Subcutaneous adipose tissue (tissue), 4 donors: ENCODE results near the gene NKD1. TPM values are rescaled to one million over a fixed set of nuclear protein-coding genes. Genes with fewer than 3 reads are reported as not detected.

Experiments
- total RNA-seq, 4 donors: library from RNA; depleted of rRNA; stranded (reverse); fragments of >200 nt; gene quantifications; one replicate each; pipeline ENCODE4 v1.1.0, GENCODE V29; 2016
- TF ChIP-seq, protein P1 (sequence below): fragments of 450-650 bp; IDR thresholded peaks from one replicate; pipeline ENCODE4 v1.5.1; 2016; ENCODE audit warnings: low read depth, mild to moderate bottlenecking, control low read depth, antibody characterized with exemption, moderate library complexity

The NKD1 gene
- total RNA-seq, 4 donors from 2014 or later: 0.68 to 2.9 (median 2.1) TPM

- TF ChIP-seq, protein P1, sequence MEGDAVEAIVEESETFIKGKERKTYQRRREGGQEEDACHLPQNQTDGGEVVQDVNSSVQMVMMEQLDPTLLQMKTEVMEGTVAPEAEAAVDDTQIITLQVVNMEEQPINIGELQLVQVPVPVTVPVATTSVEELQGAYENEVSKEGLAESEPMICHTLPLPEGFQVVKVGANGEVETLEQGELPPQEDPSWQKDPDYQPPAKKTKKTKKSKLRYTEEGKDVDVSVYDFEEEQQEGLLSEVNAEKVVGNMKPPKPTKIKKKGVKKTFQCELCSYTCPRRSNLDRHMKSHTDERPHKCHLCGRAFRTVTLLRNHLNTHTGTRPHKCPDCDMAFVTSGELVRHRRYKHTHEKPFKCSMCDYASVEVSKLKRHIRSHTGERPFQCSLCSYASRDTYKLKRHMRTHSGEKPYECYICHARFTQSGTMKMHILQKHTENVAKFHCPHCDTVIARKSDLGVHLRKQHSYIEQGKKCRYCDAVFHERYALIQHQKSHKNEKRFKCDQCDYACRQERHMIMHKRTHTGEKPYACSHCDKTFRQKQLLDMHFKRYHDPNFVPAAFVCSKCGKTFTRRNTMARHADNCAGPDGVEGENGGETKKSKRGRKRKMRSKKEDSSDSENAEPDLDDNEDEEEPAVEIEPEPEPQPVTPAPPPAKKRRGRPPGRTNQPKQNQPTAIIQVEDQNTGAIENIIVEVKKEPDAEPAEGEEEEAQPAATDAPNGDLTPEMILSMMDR: no peak
Measured at GRCh38 chr16:50696126-50696525, 147.9 kb downstream of the NKD1 start.

- TF ChIP-seq, protein P1: no peak
Measured at GRCh38 chr16:50696575-50697420, 148.6 kb downstream of the NKD1 start.

- TF ChIP-seq, protein P1: no peak
Measured at GRCh38 chr16:50697421-50697715, 149.2 kb downstream of the NKD1 start.

DNA sequence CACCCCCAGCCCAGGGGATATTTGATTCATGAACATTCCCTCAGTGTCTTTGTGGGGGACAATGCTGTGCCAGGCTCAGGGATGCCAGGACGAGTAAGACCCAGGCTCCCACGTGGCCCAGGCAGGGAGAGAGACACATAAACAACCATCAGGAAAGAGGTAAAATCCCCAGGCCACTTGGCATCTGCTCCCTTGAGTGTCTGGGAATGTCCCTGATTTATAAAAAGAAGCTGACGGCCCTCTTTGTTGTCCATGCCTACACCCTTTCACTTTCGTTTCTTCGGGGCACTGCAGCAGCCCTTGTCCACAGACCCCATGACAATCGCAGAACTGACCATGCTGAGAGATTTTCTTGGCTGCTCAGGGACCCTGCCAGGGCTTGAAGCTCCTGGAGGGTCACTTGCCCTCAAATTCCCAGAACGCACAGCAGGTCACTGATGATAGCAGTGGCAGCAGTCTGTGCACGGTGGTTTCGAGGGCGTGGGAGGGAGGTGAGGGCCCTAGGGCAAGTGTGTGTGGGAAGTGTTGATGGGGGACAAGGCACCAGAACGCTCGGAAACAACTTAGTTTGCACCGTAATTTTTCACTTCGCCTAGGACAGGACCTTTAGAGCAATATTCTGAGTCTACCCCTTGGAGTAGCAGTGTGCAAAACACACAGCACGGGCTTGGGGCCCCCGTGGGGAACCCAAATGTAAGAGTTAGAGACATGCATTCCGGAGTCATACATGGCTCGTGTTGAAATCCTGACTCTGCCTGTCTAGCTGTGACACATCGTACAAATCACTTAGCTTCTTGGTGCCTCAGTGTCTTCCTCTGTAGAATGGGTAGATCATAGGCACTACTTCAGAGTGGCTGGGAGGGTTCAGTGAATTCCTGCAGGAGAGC, 149.9 kb downstream of the NKD1 start:
- TF ChIP-seq, protein P1: no peak

Other genes with a start within 250 kb of the NKD1 start
- 10 to 100 TPM; 33.0 to 49.9 (median 40.5) TPM for gene BRD7, start 179.4 kb upstream of the NKD1 start, total RNA-seq
- 1 to 10 TPM; 3.0 to 8.5 (median 4.0) TPM for gene SNX20, start 132.9 kb downstream of the NKD1 start, total RNA-seq
- gene NOD2, start 145.2 kb downstream of the NKD1 start, total RNA-seq: 10 to 100 TPM in 1 of 4 donors, 1 to 10 TPM in 2, under 1 TPM in 1; 0.94 to 10.2 (median 3.1) TPM
- gene CYLD, start 193.7 kb downstream of the NKD1 start, total RNA-seq: 10 to 100 TPM; 35.8 to 40.1 (median 37.2) TPM